KMS-11 (cell line): ENCODE measurements around the gene CFAP69.

Experiments
- H2AFZ ChIP-seq: fragments of 200-600 bp; sonication (generic); 2 replicates; pipeline ENCODE4 v1.6.1; 2016; ENCODE audit warnings: antibody characterized with exemption, mixed run types, low read depth
- H3K27ac ChIP-seq: fragments of 200-600 bp; sonication (generic); 2 replicates; pipeline ENCODE4 v1.6.1; 2016; ENCODE audit warnings: mild to moderate bottlenecking, mixed run types
- H3K27me3 ChIP-seq: fragments of 200-600 bp; sonication (generic); 2 replicates; pipeline ENCODE4 v1.6.1; 2017; ENCODE audit warnings: mild to moderate bottlenecking, low read depth, mixed run types, moderate library complexity; ENCODE audit not compliant: insufficient read depth
- H3K36me3 ChIP-seq: fragments of 200-600 bp; sonication (generic); 2 replicates; pipeline ENCODE4 v1.6.1; 2017; ENCODE audit warnings: mild to moderate bottlenecking, mixed run types; ENCODE audit not compliant: insufficient read depth
- H3K4me1 ChIP-seq: fragments of 200-600 bp; sonication (generic); 2 replicates; pipeline ENCODE4 v1.6.1; 2016; ENCODE audit warnings: mild to moderate bottlenecking, low read depth, mixed run types; ENCODE audit not compliant: poor library complexity, severe bottlenecking
- H3K4me2 ChIP-seq: fragments of 200-600 bp; sonication (generic); 2 replicates; pipeline ENCODE4 v1.7.0; 2016; ENCODE audit warnings: mild to moderate bottlenecking, mixed run types
- H3K4me3 ChIP-seq: fragments of 200-600 bp; sonication (generic); IDR thresholded peaks from 2 replicates; pipeline ENCODE4 v1.6.1; 2017; ENCODE audit warnings: low read depth, low read length, mixed read lengths; ENCODE audit not compliant: insufficient read depth
- H3K79me2 ChIP-seq: fragments of 200-600 bp; sonication (generic); 2 replicates; pipeline ENCODE4 v1.6.1; 2016; ENCODE audit warnings: low read depth, mixed run types; ENCODE audit not compliant: insufficient read depth
- H3K9ac ChIP-seq: fragments of 200-600 bp; sonication (generic); 2 replicates; pipeline ENCODE4 v1.6.1; 2016; ENCODE audit warnings: mild to moderate bottlenecking, mixed run types
- H4K20me1 ChIP-seq: fragments of 200-600 bp; sonication (generic); 2 replicates; pipeline ENCODE4 v1.6.1; 2016; ENCODE audit warnings: mild to moderate bottlenecking, mixed run types; ENCODE audit not compliant: insufficient read depth
- TF ChIP-seq, protein P1 (sequence below): fragments of 200-600 bp; sonication (generic); conservative IDR thresholded peaks from 2 replicates; pipeline ENCODE4 v1.6.1; 2017; ENCODE audit warnings: low read depth, mild to moderate bottlenecking, antibody characterized with exemption, low read length, moderate library complexity, mixed read lengths

Gene CFAP69

DNA sequence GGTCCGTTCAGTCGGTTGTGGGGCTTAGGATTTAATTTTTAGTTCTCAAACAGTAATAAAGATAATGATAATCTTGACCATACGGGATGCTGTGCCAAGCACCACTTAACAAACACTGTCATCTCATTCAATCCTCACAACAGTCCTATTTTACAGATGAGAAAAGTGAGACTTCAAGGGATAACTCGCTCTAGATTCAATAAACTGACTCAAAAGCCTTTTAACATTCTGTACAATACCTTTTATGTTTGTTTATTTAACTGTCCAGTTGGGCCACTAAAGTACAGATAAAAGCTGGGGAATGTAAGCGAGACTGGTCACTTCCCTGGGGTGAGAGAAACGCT, 437 bp upstream of the CFAP69 start:
- no peak overlapping the region for H3K4me3 ChIP-seq
- H3K4me1 ChIP-seq: peaks cover 16% of the 10 kb centered on the region
- H4K20me1 ChIP-seq: no peaks in the 10 kb centered on the region
- H3K27me3 ChIP-seq: no peaks in the 10 kb centered on the region
- peak overlapping the region; percentile 56; the same call in 1 of the 2 replicates for H3K4me2 ChIP-seq
- H2AFZ ChIP-seq: peak overlapping the region; percentile 90
- peak overlapping the region; percentile 67; the same call in 1 of the 2 replicates for H3K9ac ChIP-seq
- TF ChIP-seq, protein P1, sequence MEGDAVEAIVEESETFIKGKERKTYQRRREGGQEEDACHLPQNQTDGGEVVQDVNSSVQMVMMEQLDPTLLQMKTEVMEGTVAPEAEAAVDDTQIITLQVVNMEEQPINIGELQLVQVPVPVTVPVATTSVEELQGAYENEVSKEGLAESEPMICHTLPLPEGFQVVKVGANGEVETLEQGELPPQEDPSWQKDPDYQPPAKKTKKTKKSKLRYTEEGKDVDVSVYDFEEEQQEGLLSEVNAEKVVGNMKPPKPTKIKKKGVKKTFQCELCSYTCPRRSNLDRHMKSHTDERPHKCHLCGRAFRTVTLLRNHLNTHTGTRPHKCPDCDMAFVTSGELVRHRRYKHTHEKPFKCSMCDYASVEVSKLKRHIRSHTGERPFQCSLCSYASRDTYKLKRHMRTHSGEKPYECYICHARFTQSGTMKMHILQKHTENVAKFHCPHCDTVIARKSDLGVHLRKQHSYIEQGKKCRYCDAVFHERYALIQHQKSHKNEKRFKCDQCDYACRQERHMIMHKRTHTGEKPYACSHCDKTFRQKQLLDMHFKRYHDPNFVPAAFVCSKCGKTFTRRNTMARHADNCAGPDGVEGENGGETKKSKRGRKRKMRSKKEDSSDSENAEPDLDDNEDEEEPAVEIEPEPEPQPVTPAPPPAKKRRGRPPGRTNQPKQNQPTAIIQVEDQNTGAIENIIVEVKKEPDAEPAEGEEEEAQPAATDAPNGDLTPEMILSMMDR: no peak
- H3K79me2 ChIP-seq: no peaks in the 10 kb centered on the region
- H3K36me3 ChIP-seq: no peaks in the 10 kb centered on the region
- no peak overlapping the region for H3K27ac ChIP-seq

DNA sequence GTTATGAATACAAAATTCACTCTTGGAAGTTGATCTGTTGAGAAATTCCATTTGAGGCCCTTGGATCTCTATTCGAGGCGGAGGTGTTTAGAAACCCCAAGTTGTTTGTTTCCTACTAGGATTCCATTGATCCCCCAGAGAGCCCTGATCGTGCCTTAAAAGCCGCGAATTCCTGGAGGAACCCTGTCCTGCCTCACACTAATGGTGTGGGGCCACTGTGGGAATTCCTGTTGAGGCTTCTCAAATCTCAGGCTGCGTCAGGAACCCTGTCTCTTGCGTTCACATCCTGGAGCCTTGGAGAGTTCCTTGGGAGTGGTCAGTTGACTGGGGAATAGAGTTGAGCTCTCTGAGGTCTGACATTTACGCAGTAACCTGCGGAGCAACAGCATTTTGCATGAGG, 1.2 kb downstream of the CFAP69 start:
- Histone ChIP-seq H3K27ac (no peak overlapping the region), H3K4me2 (no peak overlapping the region), H3K9ac (no peak overlapping the region), H3K36me3 (no peaks in the 10 kb centered on the region), H4K20me1 (no peaks in the 10 kb centered on the region), H2AFZ (peak overlapping the region; percentile 90; the same call in 1 of the 2 replicates), H3K79me2 (no peaks in the 10 kb centered on the region), H3K4me1 (peaks cover 16% of the 10 kb centered on the region), H3K4me3 (no peak overlapping the region), H3K27me3 (no peaks in the 10 kb centered on the region)
- TF ChIP-seq, protein P1: no peak

DNA sequence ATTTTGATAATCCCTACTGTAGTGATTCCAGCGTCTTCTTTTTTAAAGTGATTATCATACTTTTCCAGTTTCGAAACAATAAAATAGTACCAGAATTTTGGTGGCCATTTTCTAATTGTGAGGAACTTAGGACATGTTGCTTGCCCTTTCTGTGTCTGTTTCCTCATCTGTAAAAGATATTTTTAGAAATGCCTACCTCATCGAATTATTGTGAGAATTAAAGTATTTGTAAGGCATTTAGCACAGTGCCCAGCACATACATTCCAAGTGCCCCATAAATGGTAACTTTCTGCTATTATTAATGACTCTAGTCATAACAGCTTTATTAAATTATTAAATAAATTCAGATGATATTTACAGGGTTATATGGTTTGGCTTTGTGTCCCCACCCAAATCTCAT, 3.7 kb downstream of the CFAP69 start:
- Histone ChIP-seq H3K9ac (no peak overlapping the region), H3K4me1 (peaks cover 6% of the 10 kb centered on the region), H3K79me2 (no peaks in the 10 kb centered on the region), H3K4me2 (no peak overlapping the region), H3K4me3 (no peak overlapping the region), H3K27me3 (no peaks in the 10 kb centered on the region), H3K36me3 (no peaks in the 10 kb centered on the region), H4K20me1 (no peaks in the 10 kb centered on the region), H3K27ac (no peak overlapping the region), H2AFZ (no peak overlapping the region)
- TF ChIP-seq, protein P1: no peak

DNA sequence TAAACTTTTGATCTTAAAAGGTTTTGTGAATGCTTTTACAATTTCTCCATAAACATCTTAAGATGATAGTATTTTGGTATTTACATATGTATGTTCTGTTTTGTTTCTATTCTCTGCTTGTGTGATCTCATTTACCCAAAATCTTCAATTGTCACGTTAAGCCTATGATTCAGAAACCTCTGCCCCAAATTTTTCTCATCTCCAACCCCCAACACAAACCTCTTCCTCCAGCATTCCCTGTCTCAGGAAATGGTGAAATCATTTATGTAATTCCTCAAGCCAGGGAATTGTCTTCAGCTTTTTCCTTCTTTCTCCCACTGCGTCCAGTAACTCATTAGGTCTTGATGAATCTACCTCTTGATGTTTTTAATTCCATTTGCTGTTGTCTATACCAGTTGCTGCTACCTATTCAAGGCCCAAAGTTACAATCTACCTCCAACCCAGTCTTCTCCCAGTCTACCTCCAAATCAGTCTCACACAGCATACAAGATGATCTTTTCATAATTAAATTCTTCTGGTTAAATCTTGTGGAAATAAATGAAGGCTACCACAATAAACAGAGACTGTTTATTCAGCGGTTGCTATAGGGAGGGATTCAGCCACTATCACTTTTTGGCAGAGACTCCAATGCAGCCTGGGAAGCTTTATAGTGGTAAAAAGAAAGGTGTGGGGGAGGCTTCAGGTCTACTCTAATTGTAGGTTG, 5.8 kb downstream of the CFAP69 start:
- no peaks in the 10 kb centered on the region for H4K20me1 ChIP-seq
- H3K9ac ChIP-seq: no peak overlapping the region
- TF ChIP-seq, protein P1: no peak
- no peaks in the 10 kb centered on the region for H3K36me3 ChIP-seq
- H3K27ac ChIP-seq: no peak overlapping the region
- H2AFZ ChIP-seq: no peak overlapping the region
- no peaks in the 10 kb centered on the region for H3K27me3 ChIP-seq
- no peak overlapping the region for H3K4me3 ChIP-seq
- H3K79me2 ChIP-seq: no peaks in the 10 kb centered on the region
- H3K4me1 ChIP-seq: peaks cover 2% of the 10 kb centered on the region
- no peak overlapping the region for H3K4me2 ChIP-seq
